ENCODE data around the gene PPP1R2.

Gene PPP1R2

DNA sequence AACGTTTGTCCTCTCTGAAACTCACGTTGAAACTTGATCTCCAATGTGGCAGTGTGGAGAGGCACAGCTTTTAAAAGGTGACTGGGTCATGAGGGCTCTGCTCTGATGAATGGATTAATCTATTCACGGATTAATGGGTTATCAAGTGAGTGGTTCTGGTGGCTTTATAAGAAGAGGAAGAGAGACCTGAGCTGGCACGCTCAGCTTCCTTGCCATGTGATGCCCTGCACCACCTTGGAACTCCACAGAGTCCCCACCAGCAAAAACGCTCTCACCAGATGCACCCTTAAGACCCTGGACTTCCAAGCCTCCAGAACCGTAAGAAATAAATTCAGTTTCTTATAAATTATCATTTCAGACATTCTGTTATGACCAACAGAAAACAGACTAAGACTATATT lies 2.6 kb downstream of the PPP1R2 start:
- TF ChIP-seq, protein P1, sequence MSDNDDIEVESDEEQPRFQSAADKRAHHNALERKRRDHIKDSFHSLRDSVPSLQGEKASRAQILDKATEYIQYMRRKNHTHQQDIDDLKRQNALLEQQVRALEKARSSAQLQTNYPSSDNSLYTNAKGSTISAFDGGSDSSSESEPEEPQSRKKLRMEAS (IDR thresholded peaks at IDR 0.05), result no peak
- TF ChIP-seq YY1 (IDR thresholded peaks at IDR 0.05; ENCODE audit: low read depth) (no peak), CREB1 (IDR thresholded peaks at IDR 0.05; ENCODE audit: low read depth) (no peak)

DNA sequence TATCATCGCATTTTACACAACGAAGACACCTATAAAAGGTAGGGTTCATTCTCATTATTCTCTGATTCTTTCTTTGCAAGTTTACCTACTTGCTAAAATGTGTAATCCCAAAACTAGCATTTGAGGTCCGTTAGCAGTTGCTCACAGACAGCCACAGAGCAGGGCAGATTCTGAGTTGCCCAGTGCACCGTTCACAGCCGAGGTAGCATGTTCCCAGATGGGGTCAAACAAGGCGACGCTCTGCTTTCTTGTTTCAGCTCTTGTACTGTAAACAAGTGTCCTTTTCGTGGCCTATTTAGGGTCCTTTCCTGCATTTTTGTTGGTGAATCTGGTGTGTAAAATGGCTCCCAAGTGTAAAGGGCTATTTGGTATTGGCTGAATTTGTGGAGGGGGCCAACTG lies 3.1 kb downstream of the PPP1R2 start:
- TF ChIP-seq RAD21 (IDR thresholded peaks at IDR 0.05; ENCODE audit: low read depth) (no peak), CREB1 (IDR thresholded peaks at IDR 0.05; ENCODE audit: low read depth) (no peak)

DNA sequence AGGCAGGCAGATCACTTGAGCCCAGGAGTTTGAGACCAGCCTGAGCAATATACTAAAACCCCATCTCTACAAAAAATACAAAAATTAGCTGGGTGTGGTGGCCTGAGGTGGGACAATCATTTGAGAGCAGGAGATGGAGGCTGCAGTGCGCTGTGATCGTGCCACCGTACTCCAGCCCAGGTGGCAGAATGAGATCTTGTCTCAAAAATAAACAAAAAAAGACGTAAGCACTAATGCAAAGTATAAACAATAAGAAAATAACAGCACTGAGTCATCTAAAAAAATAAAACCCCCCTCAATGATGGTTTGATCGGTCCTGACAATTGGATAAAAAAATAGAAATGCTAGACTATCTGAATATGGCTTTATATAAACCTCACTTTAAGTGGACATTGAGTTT lies 3.6 kb downstream of the PPP1R2 start:
- no peak for TF ChIP-seq FOXM1 (IDR thresholded peaks at IDR 0.05; ENCODE audit: borderline replicate concordance, low read depth)

DNA sequence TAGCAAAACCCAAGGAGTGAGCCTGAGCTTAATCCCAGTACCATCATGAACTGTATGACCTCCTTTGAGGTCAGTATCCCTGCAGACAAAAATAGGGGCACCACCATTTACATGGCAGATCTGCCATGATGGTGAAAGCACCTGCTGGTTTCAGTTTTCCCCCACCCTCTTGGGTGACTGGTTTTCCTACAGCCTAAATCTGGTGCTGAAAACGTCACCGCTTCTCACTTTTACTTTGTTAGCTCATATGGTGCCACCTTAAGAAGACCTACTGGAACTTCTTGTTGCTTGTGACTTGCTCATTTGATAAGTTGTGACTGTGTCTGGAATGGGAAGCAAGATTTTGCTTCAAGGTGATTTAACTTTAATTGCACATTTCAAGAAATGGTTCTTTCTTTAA lies 5.1 kb downstream of the PPP1R2 start:
- TF ChIP-seq EP300 (IDR thresholded peaks at IDR 0.05; ENCODE audit: borderline replicate concordance), result no peak
- TF ChIP-seq, protein P2, sequence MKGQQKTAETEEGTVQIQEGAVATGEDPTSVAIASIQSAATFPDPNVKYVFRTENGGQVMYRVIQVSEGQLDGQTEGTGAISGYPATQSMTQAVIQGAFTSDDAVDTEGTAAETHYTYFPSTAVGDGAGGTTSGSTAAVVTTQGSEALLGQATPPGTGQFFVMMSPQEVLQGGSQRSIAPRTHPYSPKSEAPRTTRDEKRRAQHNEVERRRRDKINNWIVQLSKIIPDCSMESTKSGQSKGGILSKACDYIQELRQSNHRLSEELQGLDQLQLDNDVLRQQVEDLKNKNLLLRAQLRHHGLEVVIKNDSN (IDR thresholded peaks at IDR 0.05), result no peak
- TF ChIP-seq TAF1 (IDR thresholded peaks at IDR 0.05; ENCODE audit: low read depth), result no peak
- no peak for TF ChIP-seq CREB1 (IDR thresholded peaks at IDR 0.05; ENCODE audit: low read depth)
- no peak for TF ChIP-seq CEBPB (IDR thresholded peaks at IDR 0.05)
- TF ChIP-seq, protein P1 (IDR thresholded peaks at IDR 0.05), result no peak
- TF ChIP-seq RAD21 (IDR thresholded peaks at IDR 0.05; ENCODE audit: low read depth), result no peak
- no peak for TF ChIP-seq REST (IDR thresholded peaks at IDR 0.05; ENCODE audit: low read depth)
- TF ChIP-seq ZBTB7A (IDR thresholded peaks at IDR 0.05; ENCODE audit: low read depth), result no peak
- no peak for TF ChIP-seq FOXM1 (IDR thresholded peaks at IDR 0.05; ENCODE audit: borderline replicate concordance, low read depth)
- TF ChIP-seq EGR1 (IDR thresholded peaks at IDR 0.05), result no peak
- no peak for TF ChIP-seq TEAD4 (IDR thresholded peaks at IDR 0.05)
- TF ChIP-seq YY1 (IDR thresholded peaks at IDR 0.05; ENCODE audit: low read depth), result no peak
- TF ChIP-seq NFIC (IDR thresholded peaks at IDR 0.05), result no peak
- no peak for TF ChIP-seq TCF12 (IDR thresholded peaks at IDR 0.05; ENCODE audit: low read depth)

DNA sequence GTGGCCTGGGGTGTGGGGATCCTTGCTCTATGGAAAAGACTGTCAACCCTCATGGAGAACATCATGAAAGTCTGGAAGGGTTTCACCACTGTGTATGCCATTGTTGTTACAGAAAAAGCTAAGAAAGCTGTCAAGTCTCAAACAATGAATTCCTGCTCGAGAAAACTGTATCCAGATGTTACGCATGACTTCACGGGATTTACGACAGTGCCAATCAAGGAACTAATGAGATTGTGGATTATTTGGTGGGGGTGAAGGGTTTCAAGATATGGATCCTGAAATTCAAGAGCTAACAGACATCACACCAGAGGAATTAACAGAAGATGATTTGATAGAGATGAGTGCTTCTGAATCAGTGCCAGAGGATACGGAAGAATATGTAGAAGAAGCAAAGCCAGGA lies 7.8 kb downstream of the PPP1R2 start:
- no peak for TF ChIP-seq EP300 (IDR thresholded peaks at IDR 0.05; ENCODE audit: borderline replicate concordance)
- TF ChIP-seq, protein P2 (IDR thresholded peaks at IDR 0.05), result no peak
- no peak for TF ChIP-seq TAF1 (IDR thresholded peaks at IDR 0.05; ENCODE audit: low read depth)
- TF ChIP-seq, protein P1 (IDR thresholded peaks at IDR 0.05), result peak; percentile 12; the same call in 1 of the 2 replicates
- no peak for TF ChIP-seq TEAD4 (IDR thresholded peaks at IDR 0.05)
- TF ChIP-seq CREB1 (IDR thresholded peaks at IDR 0.05; ENCODE audit: low read depth), result no peak
- TF ChIP-seq YY1 (IDR thresholded peaks at IDR 0.05; ENCODE audit: low read depth), result no peak
- TF ChIP-seq FOXM1 (IDR thresholded peaks at IDR 0.05; ENCODE audit: borderline replicate concordance, low read depth), result no peak

DNA sequence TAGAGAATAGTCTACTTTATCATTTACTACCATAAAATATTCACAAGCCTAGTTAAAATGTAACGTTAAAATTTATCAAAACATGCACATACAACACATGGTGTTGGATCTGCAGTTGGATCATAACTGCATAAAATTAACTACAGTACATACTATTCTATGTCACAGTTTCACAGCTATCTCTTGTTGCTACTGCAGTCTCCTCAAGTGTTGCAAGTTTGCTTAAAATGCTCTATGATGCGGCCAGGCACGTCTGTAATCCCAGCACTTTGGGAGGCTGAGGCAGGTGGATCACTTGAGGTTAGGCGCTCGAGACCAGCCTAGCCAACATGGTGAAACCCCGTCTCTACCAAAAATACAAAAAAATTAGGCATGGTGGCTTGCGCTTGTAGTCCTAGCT lies 10.3 kb downstream of the PPP1R2 start:
- TF ChIP-seq CREB1 (IDR thresholded peaks at IDR 0.05; ENCODE audit: low read depth) (no peak), EP300 (IDR thresholded peaks at IDR 0.05; ENCODE audit: borderline replicate concordance) (no peak), TAF1 (IDR thresholded peaks at IDR 0.05; ENCODE audit: low read depth) (no peak)
- TF ChIP-seq, protein P1 (IDR thresholded peaks at IDR 0.05), result no peak

DNA sequence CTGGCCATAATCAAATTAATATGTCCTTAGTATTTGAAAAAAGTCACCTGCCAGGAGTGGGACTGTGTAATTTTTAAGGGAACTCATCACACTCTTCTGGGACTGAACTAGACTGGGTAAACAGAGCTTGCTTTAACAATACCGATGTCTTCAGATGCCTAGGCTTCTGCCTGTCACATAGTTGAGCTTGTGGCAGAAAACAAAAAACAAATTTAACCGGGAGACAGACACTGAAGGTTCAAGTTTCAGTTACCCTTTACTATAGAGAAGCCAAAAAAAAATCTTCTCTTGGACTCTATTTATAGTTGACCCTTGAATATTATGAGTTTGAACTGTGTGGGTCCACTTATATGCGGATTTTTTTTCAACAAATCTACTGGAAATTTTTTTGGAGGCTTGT lies 10.8 kb downstream of the PPP1R2 start:
- TF ChIP-seq RAD21 (IDR thresholded peaks at IDR 0.05; ENCODE audit: low read depth) (no peak), CREB1 (IDR thresholded peaks at IDR 0.05; ENCODE audit: low read depth) (no peak), TAF1 (IDR thresholded peaks at IDR 0.05; ENCODE audit: low read depth) (no peak), NFIC (IDR thresholded peaks at IDR 0.05) (no peak), TEAD4 (IDR thresholded peaks at IDR 0.05) (no peak), ZBTB7A (IDR thresholded peaks at IDR 0.05; ENCODE audit: low read depth) (no peak), TCF12 (IDR thresholded peaks at IDR 0.05; ENCODE audit: low read depth) (no peak), REST (IDR thresholded peaks at IDR 0.05; ENCODE audit: low read depth) (no peak)
- TF ChIP-seq, protein P1 (IDR thresholded peaks at IDR 0.05), result no peak
